T-helper 1 cell (primary cell): Measurements from ENCODE around the gene OARD1.

Source experiments
- DNase-seq, 5 donors: peaks; one replicate each; pipeline ENCODE4 v3.0.0-alpha.2; 2012 to 2020

OARD1 gene

GRCh38 chr6:41074692-41075436 lies 2.7 kb upstream of the OARD1 start:
- no peak for DNase-seq

GRCh38 chr6:41073968-41074691 lies 2.0 kb upstream of the OARD1 start:
- DNase-seq = peak in 2 of 5 donors; percentile 4 to 20

DNA sequence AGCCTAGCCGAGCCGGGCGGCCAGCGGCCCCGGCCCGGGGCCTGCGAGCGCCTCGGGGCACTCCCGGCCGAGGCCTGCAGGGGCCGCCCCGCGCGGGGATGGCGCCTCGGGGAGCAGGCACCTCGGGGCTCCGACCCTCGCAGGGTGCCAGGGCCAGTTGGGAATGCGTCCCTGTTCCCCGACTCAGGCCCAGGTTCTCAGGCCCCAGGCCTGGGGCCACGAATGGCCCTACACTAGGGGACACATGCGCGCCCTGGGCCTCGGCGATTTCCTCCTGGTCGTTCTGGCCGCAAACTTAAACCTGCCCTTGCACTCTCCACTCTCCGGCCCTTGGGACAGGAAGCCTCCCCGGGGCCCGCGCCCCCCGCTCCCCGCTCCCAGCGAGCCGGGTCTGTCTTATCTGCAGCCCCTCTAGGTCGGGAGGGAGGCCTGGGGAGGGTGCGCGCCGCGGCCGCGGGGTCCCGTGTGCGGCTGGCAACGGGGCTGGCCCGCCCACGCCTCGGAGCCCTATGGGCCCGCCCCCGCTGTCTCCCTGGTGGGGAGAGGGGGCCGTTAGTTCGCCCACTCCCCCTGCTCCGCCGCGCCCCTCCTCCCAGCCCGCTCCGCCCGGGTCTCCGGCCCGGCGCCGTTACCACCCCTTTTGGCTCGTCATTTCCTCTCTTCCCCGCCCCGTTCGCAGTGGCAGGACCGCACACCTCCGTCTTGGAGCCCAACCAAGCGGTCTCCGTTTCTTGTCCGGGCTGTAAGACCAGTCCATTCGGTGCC lies 1.2 kb upstream of the OARD1 start:
- DNase-seq = peak; percentile 72 to 88 (median 76)

GRCh38 chr6:41072836-41073202 lies 663 bp upstream of the OARD1 start, which contains the start of gene NFYA:
TSS of gene NFYA (plus strand) at chr6:41072974. CDS start at chr6:41079090, 6,116 bp downstream.
- DNase-seq = peak in 4 of 5 donors; percentile 99 to 100 (median 100)

DNA sequence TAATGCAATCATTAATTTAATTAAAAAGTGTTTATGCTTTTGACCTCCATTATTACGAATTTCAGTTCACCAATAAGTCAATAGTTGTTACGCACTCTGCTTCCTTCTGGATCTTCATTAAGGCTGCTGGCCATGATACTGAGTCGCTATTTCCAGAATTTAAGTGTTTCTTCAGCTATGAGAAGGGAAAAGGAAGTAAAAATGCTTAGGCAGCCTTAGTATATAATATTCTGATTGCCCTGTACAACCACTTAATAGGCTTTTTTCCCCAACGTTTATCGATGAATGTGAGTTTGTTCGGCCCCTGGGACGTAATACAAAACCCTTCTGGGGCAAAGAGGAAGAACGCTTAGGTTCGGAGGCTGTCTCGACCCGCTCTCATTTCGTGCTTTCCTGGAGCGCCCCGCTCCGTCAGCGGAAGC lies 644 bp downstream of the OARD1 start:
- DNase-seq = no peak

- DNase-seq = peak; percentile 41 to 63 (median 54)
Observed at GRCh38 chr6:41066867-41067304, 5.3 kb downstream of the OARD1 start.

DNA sequence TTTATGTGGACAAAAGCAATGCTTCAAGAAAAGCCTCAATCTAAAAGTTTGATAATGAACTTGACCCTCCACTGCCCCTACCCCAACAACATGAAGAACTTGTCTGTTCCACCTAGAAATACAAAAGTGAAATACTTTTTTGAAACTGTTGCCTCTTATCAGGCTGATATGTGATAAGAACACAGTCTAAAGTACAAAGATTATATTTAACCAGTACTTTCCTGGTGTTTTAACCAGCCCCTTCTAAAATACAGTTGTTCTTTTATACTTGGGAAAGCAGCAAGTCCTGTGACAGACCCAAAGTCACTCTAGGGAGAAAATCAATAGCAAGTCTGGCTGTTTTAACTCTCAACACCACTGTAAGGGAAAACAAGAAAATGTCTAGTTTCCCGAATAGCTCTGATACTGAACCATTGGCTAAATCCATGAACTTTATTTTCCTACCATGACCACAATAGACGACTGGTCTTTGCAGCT lies 6.6 kb downstream of the OARD1 start:
- DNase-seq = no peak

- DNase-seq = no peak
Observed at GRCh38 chr6:41064841-41065240, 7.3 kb downstream of the OARD1 start.

- no peak for DNase-seq
Observed at GRCh38 chr6:41063884-41064285, 8.3 kb downstream of the OARD1 start.

DNA sequence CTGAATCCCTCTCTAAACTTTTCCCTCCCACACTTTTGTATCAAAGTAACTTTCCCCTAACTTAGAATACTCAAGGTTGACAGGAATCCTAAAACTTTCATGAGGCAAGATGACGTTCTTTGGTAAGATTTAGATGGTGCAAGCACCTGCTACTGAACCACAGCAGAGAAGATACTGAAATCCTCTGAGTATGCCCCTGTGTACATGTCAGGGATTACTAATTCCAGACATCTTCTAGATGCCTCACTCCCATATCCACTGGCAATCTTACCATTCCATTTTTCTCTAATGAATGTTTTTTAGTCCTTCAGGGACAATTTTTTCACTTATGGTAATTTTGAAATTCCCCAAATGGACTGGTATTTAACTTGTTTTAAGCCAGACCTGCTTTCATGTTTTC lies 10.1 kb downstream of the OARD1 start:
- no peak for DNase-seq

GRCh38 chr6:41061196-41061726 lies 10.9 kb downstream of the OARD1 start:
- DNase-seq = no peak

DNA sequence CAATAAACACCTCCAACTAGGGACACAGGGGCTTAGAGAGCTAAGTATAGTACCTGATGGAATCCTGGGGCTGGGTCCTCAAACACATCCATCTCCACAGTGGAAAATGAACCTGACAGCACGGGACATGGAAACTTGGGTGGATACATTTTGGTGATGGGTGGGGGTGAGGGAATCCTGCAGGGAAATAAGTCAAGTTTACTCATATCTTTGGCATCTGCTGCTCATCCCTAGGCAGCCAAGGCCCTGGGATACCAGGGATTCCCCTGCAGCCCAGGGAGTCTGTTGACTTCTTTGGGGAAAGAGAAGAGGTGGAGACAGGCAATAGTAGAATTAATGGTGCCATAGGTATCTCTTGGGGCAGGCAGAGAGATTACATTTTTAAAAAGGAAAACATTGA lies 12.6 kb downstream of the OARD1 start:
- no peak for DNase-seq

DNA sequence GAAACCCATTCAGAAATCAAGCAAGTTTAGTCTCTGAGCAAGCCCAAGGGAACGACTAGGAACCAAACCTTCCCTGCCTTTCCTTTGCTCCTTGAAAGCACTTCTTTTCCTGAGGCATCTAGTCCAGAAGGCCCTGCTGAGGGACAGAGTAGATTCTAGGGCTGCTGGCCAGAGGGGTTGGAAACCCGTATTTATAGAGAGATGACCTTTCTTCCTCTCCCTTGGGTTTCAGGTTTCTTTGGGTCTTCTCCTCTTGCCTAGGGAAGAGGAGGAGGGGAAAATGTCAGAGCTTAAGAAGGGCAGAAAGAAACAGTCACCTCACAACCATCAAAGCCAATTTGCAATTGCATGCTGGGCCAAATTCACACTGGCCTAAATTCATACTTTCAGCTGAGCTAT lies 13.4 kb downstream of the OARD1 start:
- DNase-seq = no peak

DNA sequence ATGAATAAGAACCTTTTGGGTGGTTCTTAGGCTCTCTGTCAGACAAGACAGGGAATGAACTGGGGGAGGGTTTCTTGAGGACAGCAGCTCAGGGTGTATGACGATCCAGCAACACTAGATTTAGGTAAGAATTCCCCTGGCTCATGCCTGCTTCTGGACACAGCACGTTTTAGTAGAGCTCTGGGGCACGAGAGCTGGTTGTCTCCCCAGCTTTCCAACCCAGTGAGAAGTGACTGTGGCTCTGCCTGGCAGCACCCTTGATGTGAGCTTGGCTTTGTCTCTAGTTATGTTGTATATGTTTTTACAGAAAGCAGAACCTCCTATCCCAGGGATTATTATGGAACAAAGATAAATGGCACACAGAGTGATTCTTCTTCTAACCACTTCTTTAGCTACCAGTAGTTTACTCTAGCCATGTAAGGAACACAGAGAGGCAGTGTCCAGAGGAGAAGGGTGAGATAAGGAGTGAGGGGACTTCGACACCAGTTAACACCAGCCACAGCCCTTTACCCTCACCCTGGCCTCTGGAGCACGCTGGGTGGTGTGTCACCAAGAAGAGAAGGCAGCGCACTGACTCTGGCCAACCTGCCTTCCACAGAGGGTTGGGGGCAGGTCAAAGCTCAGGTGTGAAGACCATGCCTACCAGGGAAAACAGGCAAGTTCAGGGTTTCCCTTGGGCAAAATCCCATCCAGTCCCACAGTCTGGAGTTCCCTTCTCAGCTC lies 15.2 kb downstream of the OARD1 start:
- no peak for DNase-seq

GRCh38 chr6:41055149-41055548 lies 17.0 kb downstream of the OARD1 start:
- DNase-seq = no peak

DNA sequence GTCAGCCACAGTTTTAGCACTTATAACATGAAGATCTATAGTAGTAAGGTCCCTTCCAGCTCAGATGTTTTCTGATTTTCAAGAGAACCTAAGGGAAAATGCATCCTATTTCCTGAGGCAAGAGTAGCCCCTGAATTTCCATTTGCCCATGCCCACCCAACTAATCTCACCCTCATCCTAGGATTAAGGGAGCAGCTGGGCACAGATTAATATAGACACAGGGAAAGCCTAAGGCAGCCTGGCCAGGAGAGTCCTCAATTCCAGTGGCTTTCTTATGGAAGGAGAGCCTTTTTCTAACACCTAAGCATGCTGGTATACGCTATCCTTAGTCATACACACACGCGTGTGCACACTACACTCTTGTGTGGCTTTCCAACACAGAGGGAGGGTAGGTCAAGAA lies 17.6 kb downstream of the OARD1 start:
- DNase-seq = no peak

- no peak for DNase-seq
Observed at GRCh38 chr6:41053041-41053440, 19.1 kb downstream of the OARD1 start, which contains the start of gene APOBEC2. TSS of gene APOBEC2 (plus strand) at chr6:41053202. CDS start at chr6:41053348, 146 bp downstream.

DNA sequence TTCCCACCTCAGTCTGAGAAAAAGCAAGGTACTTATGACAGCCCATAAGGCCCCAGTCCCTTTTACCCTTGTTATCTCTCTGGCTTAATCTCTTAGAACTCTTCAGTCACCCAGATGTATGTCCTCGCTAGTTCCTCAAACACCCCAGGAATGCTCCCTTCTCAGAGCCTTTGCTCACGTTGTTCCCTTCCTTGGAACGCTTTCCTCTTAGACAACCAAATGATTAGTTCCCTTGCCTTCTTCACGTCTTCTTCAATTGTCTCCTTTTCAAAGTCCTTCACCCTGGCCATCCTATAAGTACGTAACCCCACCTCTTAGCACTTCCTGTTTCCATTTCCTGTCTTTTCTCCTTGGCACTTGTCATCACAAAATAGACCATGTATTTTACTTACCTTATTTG lies 20.3 kb downstream of the OARD1 start:
- peak in 1 of 5 donors; percentile 55 for DNase-seq

DNA sequence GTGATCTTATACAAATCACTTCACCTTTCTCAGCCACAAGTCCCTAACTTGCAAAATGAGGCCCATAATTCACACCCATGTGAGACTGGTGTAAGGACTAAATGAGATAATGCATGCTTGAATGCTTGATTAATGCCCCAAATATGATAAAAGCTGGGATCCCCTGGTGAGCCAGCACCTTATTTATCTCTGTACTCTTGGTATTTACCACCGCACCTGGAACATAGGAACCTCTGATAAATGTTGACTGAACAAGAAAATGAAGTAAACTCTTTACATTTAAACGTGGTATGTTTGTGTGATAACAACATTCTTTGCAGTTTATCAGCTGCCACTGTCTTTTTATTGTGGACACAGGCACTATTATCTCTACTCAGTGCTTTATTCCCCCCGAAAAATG lies 21.6 kb downstream of the OARD1 start:
- no peak for DNase-seq

GRCh38 chr6:41049955-41050354 lies 22.2 kb downstream of the OARD1 start:
- DNase-seq = no peak

GRCh38 chr6:41049521-41049920 lies 22.6 kb downstream of the OARD1 start:
- DNase-seq = no peak
